PC-9 (cell line): ENCODE measurements around the gene SNX15.

Source experiments
- CTCF ChIP-seq: fragments of 200-600 bp; sonication (generic); conservative IDR thresholded peaks from 2 replicates; pipeline ENCODE4 v1.6.1; 2017; ENCODE audit warnings: mixed run types, antibody characterized with exemption, mild to moderate bottlenecking, moderate library complexity
- EZH2 ChIP-seq: fragments of 200-600 bp; sonication (generic); IDR thresholded peaks from 2 replicates; pipeline ENCODE4 v1.8.0; 2017; ENCODE audit warnings: antibody characterized with exemption, low read depth

GRCh38 chr11:65083834-65084597 is 56.8 kb downstream of the SNX15 start, which contains the start of the genes CDCA5 and ZFPL1:
- TF ChIP-seq CTCF (no peak), EZH2 (no peak)
